ENCODE data around the gene BACE2.

DNA sequence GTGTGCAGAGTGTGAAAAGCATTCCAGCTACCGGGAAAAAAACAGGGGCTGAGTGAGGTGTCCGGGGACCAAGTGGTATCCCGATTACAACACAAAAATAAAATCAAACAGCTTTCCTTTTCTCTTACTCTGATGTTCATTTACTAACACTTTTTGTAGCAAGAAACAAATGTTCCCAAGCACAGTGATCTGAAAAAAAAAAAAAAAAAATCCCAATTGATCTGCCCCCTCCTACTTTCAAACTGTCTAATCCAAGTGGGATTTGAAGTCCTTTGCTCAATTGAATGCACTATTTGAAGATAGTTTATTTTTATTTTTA is 1.3 kb downstream of the BACE2 start:
- TF ChIP-seq, protein P1, sequence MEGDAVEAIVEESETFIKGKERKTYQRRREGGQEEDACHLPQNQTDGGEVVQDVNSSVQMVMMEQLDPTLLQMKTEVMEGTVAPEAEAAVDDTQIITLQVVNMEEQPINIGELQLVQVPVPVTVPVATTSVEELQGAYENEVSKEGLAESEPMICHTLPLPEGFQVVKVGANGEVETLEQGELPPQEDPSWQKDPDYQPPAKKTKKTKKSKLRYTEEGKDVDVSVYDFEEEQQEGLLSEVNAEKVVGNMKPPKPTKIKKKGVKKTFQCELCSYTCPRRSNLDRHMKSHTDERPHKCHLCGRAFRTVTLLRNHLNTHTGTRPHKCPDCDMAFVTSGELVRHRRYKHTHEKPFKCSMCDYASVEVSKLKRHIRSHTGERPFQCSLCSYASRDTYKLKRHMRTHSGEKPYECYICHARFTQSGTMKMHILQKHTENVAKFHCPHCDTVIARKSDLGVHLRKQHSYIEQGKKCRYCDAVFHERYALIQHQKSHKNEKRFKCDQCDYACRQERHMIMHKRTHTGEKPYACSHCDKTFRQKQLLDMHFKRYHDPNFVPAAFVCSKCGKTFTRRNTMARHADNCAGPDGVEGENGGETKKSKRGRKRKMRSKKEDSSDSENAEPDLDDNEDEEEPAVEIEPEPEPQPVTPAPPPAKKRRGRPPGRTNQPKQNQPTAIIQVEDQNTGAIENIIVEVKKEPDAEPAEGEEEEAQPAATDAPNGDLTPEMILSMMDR (conservative IDR thresholded peaks at IDR 0.05; ENCODE audit: low read length), result no peak
- TF ChIP-seq EZH2phosphoT487 (IDR thresholded peaks at IDR 0.05; ENCODE audit: borderline replicate concordance, low read depth, low read length), result no peak

All from OCI-LY7 (cell line).